Activated CD8-positive, alpha-beta memory T cell treated with anti-CD3 and anti-CD28 coated beads for 4 hours (primary cell): ENCODE results near the gene ABCC8.

Source experiments
- DNase-seq, 2 donors: peaks; one replicate each; pipeline ENCODE4 v3.0.0-alpha.2; 2020; ENCODE audit warnings: low read depth in 2 of 2

The ABCC8 gene

DNA sequence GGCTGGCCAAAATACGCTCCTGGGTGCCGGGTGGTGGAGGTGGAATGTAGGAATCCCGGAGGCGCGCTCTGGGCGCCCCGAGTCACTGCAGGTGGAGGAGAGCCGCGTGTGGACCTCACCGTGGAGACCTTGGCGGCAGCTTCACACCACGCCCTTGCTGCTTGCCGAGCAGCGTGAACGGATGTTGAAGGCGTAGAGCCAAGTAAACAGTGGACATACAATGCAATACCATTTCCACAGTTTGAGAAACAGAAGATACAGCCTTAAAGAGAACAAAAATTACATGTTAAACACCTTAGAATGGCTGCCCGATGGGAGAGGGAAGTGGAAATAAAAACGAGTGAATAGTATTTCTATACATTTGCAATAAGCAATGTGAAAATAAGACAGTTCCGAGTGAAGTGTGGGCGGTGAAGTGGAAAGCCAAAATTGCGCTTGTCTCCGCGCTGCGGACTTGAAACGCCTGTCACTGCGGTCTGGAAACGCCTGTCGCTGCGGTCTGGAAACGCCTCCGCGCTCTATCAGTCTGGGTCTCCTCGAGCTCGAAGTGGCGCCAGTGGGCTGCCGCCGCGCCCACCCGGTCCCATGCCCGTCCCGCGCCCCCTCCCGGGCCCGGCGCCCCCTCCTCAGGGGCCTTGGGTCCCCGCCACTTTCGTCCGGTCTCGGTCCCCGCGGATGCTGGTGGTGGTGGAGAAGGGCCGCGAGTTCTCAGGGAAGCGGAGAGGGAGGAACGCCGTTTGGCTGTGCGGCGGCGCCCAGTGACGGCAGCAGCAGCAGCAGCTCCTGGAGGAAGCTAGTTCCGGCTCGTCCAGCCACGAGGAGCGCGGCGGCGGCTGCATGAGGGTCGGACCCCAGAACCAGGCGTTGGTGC lies 123.5 kb downstream of the ABCC8 start:
- peak; percentile 36 to 58 for DNase-seq

DNA sequence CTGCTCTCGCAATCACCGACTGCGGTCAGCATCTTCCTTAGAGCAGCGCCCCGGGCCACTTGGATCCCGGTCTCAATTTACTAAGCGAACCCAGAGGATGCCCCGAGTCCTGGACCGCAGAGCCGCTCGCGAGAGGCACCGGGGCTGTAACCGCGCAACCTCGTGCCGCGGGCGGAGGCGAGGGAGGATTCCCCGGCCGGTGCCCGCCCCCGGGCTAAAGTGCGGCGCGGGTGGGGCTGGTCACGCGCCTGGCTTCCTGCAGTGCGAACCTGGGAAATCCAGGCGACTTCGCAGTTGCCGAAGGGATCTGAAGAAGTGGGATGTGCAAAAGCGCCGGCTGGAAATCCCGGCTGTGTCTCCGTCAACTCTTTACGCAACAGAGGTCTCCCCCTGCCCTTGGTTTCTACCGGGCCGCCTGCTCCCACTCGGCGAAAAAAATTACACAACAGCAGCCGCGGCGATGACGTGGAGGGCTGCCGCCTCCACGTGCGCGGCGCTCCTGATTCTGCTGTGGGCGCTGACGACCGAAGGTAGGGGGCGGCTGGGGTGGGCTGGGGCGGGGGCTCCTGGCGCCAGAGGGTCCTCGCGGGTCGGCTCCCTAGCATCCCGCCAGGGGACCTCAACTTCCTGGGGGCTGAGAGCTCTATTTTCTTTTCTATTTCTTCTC lies 125.0 kb downstream of the ABCC8 start, which contains the start of gene NCR3LG1:
NCR3LG1 (plus strand) TSS at position 291 of the 667 bp plus-strand sequence; CDS start at position 461, 170 bp downstream.
- DNase-seq: peak; percentile 44 to 58

DNA sequence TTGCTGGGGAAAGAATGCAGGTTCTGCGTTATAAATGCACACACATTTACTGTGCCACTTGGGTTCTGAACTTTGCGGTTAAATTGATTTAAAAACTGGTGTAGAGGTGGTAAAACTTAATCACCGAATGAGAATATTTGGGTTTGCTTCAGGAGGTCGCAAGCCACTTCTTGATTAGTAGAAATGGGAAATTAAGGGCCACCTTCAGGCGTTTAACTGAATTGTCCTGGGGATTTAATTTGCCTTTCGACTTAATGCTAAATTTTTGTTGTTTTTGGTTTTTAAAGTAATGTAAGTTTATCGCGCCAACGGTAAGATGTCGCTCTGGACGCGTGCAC lies 125.5 kb downstream of the ABCC8 start:
- no peak for DNase-seq

DNA sequence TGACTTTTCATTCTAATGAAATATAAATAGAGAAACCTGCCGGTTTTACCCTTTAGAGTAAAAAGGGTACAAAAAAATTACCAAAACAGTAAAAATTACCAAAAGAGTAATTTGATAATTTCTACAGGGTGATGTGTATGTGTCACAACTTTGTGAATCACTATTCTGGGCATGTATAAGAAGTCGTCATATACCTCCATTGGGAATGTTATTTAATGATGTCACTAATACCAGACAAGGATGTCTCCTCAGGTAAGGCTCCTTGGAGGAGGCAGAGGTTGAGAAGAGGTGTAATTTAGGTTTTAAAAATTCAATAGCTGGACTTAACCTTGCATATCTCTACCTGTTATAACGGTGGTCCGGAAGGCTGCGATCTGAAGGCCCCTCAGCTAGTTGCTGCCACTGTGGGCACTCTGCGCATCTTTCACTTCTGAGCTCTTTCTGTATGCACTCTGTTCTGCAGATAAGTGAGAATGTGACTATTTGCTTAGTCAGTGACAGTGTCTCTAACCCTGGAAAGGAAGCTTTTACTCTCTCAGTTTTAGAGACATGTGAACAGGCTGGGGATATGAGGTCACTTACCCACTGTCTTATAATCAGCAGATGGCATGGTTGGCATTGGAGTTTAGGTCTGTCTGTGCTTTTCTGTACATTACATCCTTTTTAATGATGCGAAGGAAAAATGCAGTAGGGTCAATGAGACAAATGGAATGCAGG lies 126.0 kb downstream of the ABCC8 start:
- no peak for DNase-seq

DNA sequence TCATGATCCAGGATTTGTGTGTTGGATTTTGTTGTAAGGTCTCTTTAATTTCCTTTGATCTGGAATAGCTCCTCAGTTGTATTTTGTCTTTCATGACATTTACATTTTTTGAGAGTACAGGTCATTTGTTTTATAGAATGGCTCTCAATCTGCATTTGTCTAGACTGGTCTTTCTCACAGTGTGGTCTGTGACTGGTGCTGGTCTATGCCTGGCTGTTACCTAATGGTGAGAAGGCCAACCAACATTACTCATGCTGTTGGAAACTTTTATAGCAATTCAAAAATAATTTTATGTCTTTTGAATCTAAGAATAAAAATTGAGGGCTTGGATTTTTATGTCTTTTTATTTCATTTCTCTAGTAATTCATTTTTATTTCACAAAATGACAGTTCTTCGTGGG lies 129.0 kb downstream of the ABCC8 start:
- no peak for DNase-seq

DNA sequence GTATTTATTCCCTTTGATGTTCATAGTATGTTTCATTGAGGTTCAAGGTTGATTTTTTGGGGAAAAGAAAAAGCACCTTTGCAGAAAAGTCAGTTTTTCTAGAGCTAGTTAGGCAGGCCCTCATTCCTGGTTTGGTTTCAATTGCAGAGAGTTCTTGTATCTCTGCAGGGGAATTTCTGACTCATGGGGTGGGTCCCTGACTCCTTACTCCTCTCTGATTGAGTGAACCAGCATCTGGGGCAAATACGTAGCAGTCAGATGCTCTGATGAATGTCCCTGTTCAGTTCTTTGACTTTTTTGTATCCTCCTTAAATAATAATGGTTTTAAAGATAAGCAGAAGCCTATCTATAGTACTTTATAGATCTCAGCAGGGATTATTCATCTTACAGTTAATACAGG lies 132.7 kb downstream of the ABCC8 start:
- DNase-seq: peak in 1 of 2 donors; percentile 11

DNA sequence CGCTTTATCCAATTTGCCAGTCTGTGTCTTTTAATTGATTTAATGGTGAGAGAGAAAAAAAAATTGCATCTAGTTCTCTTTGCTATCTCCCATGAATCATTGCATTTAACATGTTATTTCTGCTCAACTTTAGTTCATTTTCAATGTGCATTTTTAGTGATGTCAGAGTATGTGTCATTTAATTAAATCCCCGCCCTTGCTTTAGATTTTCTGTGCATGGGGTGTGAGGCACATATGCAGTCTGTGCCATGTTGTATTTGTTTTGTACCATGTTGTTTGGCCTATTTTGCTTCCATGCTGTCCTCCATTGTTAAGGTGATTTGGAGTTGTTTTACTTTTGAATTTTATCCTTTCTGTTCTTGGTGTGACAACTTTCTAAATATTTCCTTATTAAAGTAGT lies 133.4 kb downstream of the ABCC8 start:
- DNase-seq: no peak
